Endothelial cell of umbilical vein (primary cell): ENCODE measurements around the gene SLC25A23.

ENCODE experiments used
- CTCF ChIP-seq, 2 donors: IDR thresholded peaks; 1 replicate in 1 of 2; 2 replicates in 1 of 2; pipeline ENCODE4 v1.5.1; 2011; ENCODE audit warnings: low read length in 2 of 2, mild to moderate bottlenecking in 2 of 2, moderate library complexity in 2 of 2, control low read depth in 1 of 2, inconsistent platforms in 1 of 2, low read depth in 1 of 2; ENCODE audit not compliant: insufficient read depth in 1 of 2; ENCODE audit errors: extremely low read depth in 1 of 2
- EZH2 ChIP-seq: IDR thresholded peaks from 2 replicates; pipeline ENCODE4 v1.6.1; 2012; ENCODE audit warnings: borderline replicate concordance, low read depth, mild to moderate bottlenecking, moderate library complexity, low read length, inconsistent platforms; ENCODE audit not compliant: severe bottlenecking
- JUN ChIP-seq: IDR thresholded peaks from 2 replicates; pipeline ENCODE4 v1.6.1; 2011; ENCODE audit warnings: borderline replicate concordance, low read depth; ENCODE audit not compliant: insufficient read length, insufficient read depth
- MYC ChIP-seq: IDR thresholded peaks from one replicate; pipeline ENCODE4 v1.6.1; 2011; ENCODE audit warnings: mild to moderate bottlenecking, low read depth, low read length
- POLR2A ChIP-seq: IDR thresholded peaks from 2 replicates; pipeline ENCODE4 v1.6.1; 2012; ENCODE audit warnings: low read depth, mild to moderate bottlenecking, control low read depth, low read length
- POLR2AphosphoS5 ChIP-seq: IDR thresholded peaks from 2 replicates; pipeline ENCODE4 v1.6.1; 2012; ENCODE audit warnings: low read depth, mild to moderate bottlenecking, control low read depth, low read length, moderate library complexity; ENCODE audit not compliant: insufficient read depth

DNA sequence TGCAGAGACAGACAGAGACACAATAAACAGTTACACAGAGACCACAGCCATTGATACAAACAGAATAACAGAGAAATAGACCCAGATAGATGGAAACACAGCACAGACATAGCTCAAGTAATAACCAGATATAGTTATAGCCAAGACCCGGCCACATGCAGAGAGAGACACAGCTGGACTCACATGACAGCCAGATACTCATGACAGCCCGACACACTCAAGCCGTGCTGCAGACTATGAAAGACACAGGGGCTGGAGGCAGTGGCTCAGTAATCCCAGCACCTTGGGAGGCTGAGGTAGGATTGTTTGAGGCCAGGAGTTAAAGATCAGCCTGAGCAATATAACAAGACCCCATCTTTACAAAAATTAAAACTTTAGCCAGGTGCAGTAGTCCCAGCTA lies 23.6 kb upstream of the SLC25A23 start:
- no peak for TF ChIP-seq POLR2A
- no peak for TF ChIP-seq CTCF (IDR thresholded peaks at IDR 0.05; ENCODE audit: extremely low read depth in 1 of 2, insufficient read depth in 1 of 2, low read depth in 1 of 2, low read length in 2 of 2)
- TF ChIP-seq MYC = no peak
- TF ChIP-seq JUN = no peak
- TF ChIP-seq POLR2AphosphoS5 = no peak
- TF ChIP-seq EZH2 = no peak
